ENCODE results near the gene KRTAP4-16.

DNA sequence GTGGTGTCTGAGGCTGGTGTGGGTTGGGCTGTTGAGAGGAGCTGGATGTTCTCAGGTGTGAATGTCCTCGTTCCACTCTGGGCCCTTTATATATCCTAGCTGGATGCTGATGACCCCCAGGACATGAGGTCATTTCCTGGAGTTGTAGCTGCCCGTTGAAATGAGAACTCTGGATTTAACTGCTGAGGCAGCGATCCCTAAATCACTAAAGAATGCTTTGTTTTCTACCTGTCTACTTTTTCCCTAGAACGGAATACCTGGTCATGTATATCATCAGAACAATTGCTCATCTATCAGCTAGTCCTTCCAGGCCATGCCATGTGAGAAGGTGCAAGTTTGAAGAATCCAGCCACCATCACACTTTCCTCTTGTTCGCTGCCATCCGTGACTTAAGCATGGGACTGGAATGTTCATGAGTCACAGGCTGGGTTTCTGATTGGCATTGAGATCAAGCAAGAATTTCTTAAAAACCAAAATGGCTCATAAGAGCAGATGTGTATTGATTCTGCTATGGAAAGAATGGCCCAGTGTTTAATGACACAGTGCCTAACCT is 41.9 kb downstream of the KRTAP4-16 start, which contains the start of gene KRTAP2-3:
- TF ChIP-seq, protein P1, sequence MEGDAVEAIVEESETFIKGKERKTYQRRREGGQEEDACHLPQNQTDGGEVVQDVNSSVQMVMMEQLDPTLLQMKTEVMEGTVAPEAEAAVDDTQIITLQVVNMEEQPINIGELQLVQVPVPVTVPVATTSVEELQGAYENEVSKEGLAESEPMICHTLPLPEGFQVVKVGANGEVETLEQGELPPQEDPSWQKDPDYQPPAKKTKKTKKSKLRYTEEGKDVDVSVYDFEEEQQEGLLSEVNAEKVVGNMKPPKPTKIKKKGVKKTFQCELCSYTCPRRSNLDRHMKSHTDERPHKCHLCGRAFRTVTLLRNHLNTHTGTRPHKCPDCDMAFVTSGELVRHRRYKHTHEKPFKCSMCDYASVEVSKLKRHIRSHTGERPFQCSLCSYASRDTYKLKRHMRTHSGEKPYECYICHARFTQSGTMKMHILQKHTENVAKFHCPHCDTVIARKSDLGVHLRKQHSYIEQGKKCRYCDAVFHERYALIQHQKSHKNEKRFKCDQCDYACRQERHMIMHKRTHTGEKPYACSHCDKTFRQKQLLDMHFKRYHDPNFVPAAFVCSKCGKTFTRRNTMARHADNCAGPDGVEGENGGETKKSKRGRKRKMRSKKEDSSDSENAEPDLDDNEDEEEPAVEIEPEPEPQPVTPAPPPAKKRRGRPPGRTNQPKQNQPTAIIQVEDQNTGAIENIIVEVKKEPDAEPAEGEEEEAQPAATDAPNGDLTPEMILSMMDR (IDR thresholded peaks at IDR 0.05 in 4 of 5, conservative IDR thresholded peaks at IDR 0.05 in 1 of 5) = no peak
- TF ChIP-seq POLR2A (IDR thresholded peaks at IDR 0.05) = no peak
